ENCODE measurements around the gene GALR3.

GRCh38 chr22:37850801-37851200, 27.6 kb downstream of the GALR3 start:
- TF ChIP-seq CTCF (IDR thresholded peaks at IDR 0.05) (no peak), POLR2A (IDR thresholded peaks at IDR 0.05) (no peak)

All from uterus (tissue), 2 donors.